Frontal cortex (tissue), 4 donors: ENCODE measurements around the gene ACOT7. TPM values are rescaled to one million over a fixed set of nuclear protein-coding genes. Genes with fewer than 3 reads are reported as not detected.

Experiments used
- DNase-seq, 2 donors: peaks; one replicate each; pipeline ENCODE4 v3.0.0; 2012; ENCODE audit warnings: low spot score in 2 of 2
- FAIRE-seq: peaks from 2 replicates; lab custom pipeline; 2012; peaks lifted over from hg19 to GRCh38; lab: Jason Lieb, UNC
- total RNA-seq: library from RNA; depleted of rRNA; stranded (reverse); fragments of >200 nt; gene quantifications from one replicate; pipeline ENCODE4 v1.2.3, GENCODE V29; 2014
- donor health status: control.
- donor health status: control.
- donor health status: control.

ACOT7 gene
- total RNA-seq, 1 donor from 2014 or later, result 40.8 TPM

GRCh38 chr1:6298530-6298929 is 95.0 kb downstream of the ACOT7 start:
- DNase-seq (no peak), FAIRE-seq (no peak)

- DNase-seq (no peak), FAIRE-seq (no peak)
These were observed 97.7 kb downstream of the ACOT7 start for GRCh38 chr1:6295910-6296309.

GRCh38 chr1:6294890-6295556 is 98.5 kb downstream of the ACOT7 start:
- no peak for FAIRE-seq

GRCh38 chr1:6294080-6294889 is 99.3 kb downstream of the ACOT7 start:
- no peak for DNase-seq
- no peak for FAIRE-seq

More at GRCh38 chr1:6294890-6295556, 98.5 kb downstream of the ACOT7 start:
- no peak for DNase-seq

- FAIRE-seq, result no peak
- no peak for DNase-seq
These were observed 101.5 kb downstream of the ACOT7 start for GRCh38 chr1:6292102-6292501.

- no peak for FAIRE-seq
- no peak for DNase-seq
These were observed 104.9 kb downstream of the ACOT7 start for GRCh38 chr1:6288665-6289064.

- no peak for FAIRE-seq
- no peak for DNase-seq
These were observed 105.5 kb downstream of the ACOT7 start for GRCh38 chr1:6288026-6288425.

GRCh38 chr1:6287431-6287886 is 106.1 kb downstream of the ACOT7 start:
- DNase-seq, result peak; percentile 50 to 60
- no peak for FAIRE-seq

GRCh38 chr1:6287029-6287428 is 106.5 kb downstream of the ACOT7 start:
- DNase-seq, result no peak
- no peak for FAIRE-seq

GRCh38 chr1:6286266-6286665 is 107.3 kb downstream of the ACOT7 start:
- FAIRE-seq, result no peak
- DNase-seq, result no peak

GRCh38 chr1:6285336-6285735 is 108.2 kb downstream of the ACOT7 start:
- DNase-seq, result no peak
- FAIRE-seq, result no peak

- no peak for FAIRE-seq
These were observed 110.8 kb downstream of the ACOT7 start for GRCh38 chr1:6282577-6283270.

GRCh38 chr1:6281511-6282402 is 111.8 kb downstream of the ACOT7 start:
- DNase-seq (no peak), FAIRE-seq (no peak)

More at GRCh38 chr1:6282577-6283270, 110.8 kb downstream of the ACOT7 start:
- no peak for DNase-seq

GRCh38 chr1:6280761-6281451 is 112.7 kb downstream of the ACOT7 start:
- FAIRE-seq, result no peak
- no peak for DNase-seq

- no peak for FAIRE-seq
- no peak for DNase-seq
These were observed 113.8 kb downstream of the ACOT7 start for GRCh38 chr1:6279613-6280383.

- FAIRE-seq, result no peak
- no peak for DNase-seq
These were observed 114.5 kb downstream of the ACOT7 start for GRCh38 chr1:6279066-6279465.

- no peak for DNase-seq
- no peak for FAIRE-seq
These were observed 115.3 kb downstream of the ACOT7 start for GRCh38 chr1:6278263-6278662.

GRCh38 chr1:6276811-6277555 is 116.6 kb downstream of the ACOT7 start:
- DNase-seq (no peak), FAIRE-seq (no peak)
